CD4-positive, alpha-beta memory T cell (primary cell): ENCODE measurements around the gene EYS. TPM values are rescaled to one million over a fixed set of nuclear protein-coding genes. Genes with fewer than 3 reads are reported as not detected.

Experiments used
- CTCF ChIA-PET: fragments of 350-600 bp; sonication (Branson Sonifier 250); formaldehyde crosslinking; loops from one replicate; lab custom pipeline; 2021; ENCODE audit warnings: inconsistent platforms; ENCODE audit not compliant: partially characterized antibody; lab: Charles Lee
- POLR2A ChIA-PET: fragments of 350-600 bp; sonication (Branson Sonifier 250); formaldehyde crosslinking; loops from one replicate; lab custom pipeline; 2021; ENCODE audit not compliant: partially characterized antibody; lab: Charles Lee
- DNase-seq, 5 donors: peaks; one replicate each; pipeline versions ENCODE4 v3.0.0 to v3.0.0-alpha.2; 2020 to 2022; ENCODE audit warnings: mixed read lengths in 1 of 5
- H3K27ac ChIP-seq: one replicate; pipeline ENCODE4 v1.7.0; 2013; ENCODE audit warnings: low read depth, low read length
- H3K27me3 ChIP-seq: 2 replicates; pipeline ENCODE4 v1.7.0; 2013; ENCODE audit warnings: mild to moderate bottlenecking, low read length, moderate library complexity; ENCODE audit not compliant: insufficient read depth
- H3K36me3 ChIP-seq: 2 replicates; pipeline ENCODE4 v1.7.0; 2013; ENCODE audit warnings: mild to moderate bottlenecking, low read length, moderate library complexity; ENCODE audit not compliant: insufficient read depth
- H3K4me1 ChIP-seq: 2 replicates; pipeline ENCODE4 v1.7.0; 2013; ENCODE audit warnings: mild to moderate bottlenecking, low read length, moderate library complexity; ENCODE audit not compliant: insufficient read depth
- H3K4me3 ChIP-seq, 2 donors: one replicate each; pipeline ENCODE4 v1.7.0; 2013; ENCODE audit warnings: low read length in 2 of 2, mild to moderate bottlenecking in 1 of 2
- H3K9me3 ChIP-seq, 2 donors: one replicate each; pipeline ENCODE4 v1.7.0; 2013; ENCODE audit warnings: low read length in 2 of 2, control low read depth in 1 of 2; ENCODE audit not compliant: control insufficient read depth in 1 of 2
- H3K27ac Mint-ChIP-seq, 7 donors: one replicate each; pipeline ENCODE4 v1.8.0; 2020 to 2021; ENCODE audit warnings: mixed read lengths in 7 of 7, mild to moderate bottlenecking in 6 of 7, inconsistent platforms in 3 of 7, moderate library complexity in 3 of 7
- H3K27me3 Mint-ChIP-seq, 2 donors: one replicate each; pipeline ENCODE4 v1.8.0; 2020 to 2021; ENCODE audit warnings: mixed read lengths in 2 of 2
- H3K36me3 Mint-ChIP-seq, 2 donors: one replicate each; pipeline ENCODE4 v1.8.0; 2020 to 2021; ENCODE audit warnings: mixed read lengths in 2 of 2, inconsistent platforms in 1 of 2, mild to moderate bottlenecking in 1 of 2
- H3K4me1 Mint-ChIP-seq, 4 donors: one replicate each; pipeline ENCODE4 v1.8.0; 2020 to 2021; ENCODE audit warnings: mixed read lengths in 4 of 4, mild to moderate bottlenecking in 1 of 4
- H3K4me3 Mint-ChIP-seq, 8 donors: one replicate each; pipeline ENCODE4 v1.8.0; 2020 to 2021; ENCODE audit warnings: mixed read lengths in 8 of 8, mild to moderate bottlenecking in 7 of 8, moderate library complexity in 6 of 8, inconsistent platforms in 3 of 8
- H3K9me3 Mint-ChIP-seq, 8 donors: one replicate each; pipeline ENCODE4 v1.8.0; 2020 to 2021; ENCODE audit warnings: mixed read lengths in 8 of 8, mild to moderate bottlenecking in 5 of 8, inconsistent platforms in 3 of 8, moderate library complexity in 1 of 8
- intact Hi-C: fragments of 100-400 bp; cut with micrococcal nuclease; formaldehyde crosslinking; loops from one replicate; pipeline ENCODE4 v1.15.1; 2023
- polyA plus RNA-seq, 2 donors: library from polyadenylated mRNA; unstranded; fragments of 300-500 nt; fragmentation: Illumina TruSeq; gene quantifications; one replicate each; pipeline ENCODE4 v1.2.3, GENCODE V29; 2021
- total RNA-seq, 2 experiments: library from RNA; stranded (reverse); gene quantifications; one replicate each; pipeline ENCODE4 v1.2.3, GENCODE V29; 2021

Gene EYS
- total and polyA plus RNA-seq, 4 experiments from 2014 or later: 0.17 to 0.20 TPM; not detected in 2

GRCh38 chr6:64411226-64411625 lies 1295.8 kb downstream of the EYS start:
- Histone ChIP-seq H3K4me1 (no peaks in the 10 kb centered on the region), H3K36me3 (no peaks in the 10 kb centered on the region), H3K27me3 (no peaks in the 10 kb centered on the region), H3K27ac (no peak overlapping the region), H3K4me3 (no peak overlapping the region), H3K9me3 (no peaks in the 10 kb centered on the region)
- Mint-ChIP-seq H3K4me1 (no peaks in the 10 kb centered on the region), H3K9me3 (peaks cover 0 to 11% (median 3%) of the 10 kb centered on the region in 8 donors), H3K36me3 (no peaks in the 10 kb centered on the region), H3K27me3 (no peaks in the 10 kb centered on the region), H3K4me3 (no peak overlapping the region), H3K27ac (no peak overlapping the region)
- ChIA-PET CTCF (no interaction called here), POLR2A (no interaction called here)
- DNase-seq: no peak
- intact Hi-C loops: no loop called here

- H3K4me1 Mint-ChIP-seq: no peaks in the 10 kb centered on the region
- POLR2A ChIA-PET: no interaction called here
- H3K9me3 ChIP-seq: no peaks in the 10 kb centered on the region
These were observed 1297.1 kb downstream of the EYS start for GRCh38 chr6:64409948-64410347.

GRCh38 chr6:64404396-64404795 lies 1302.6 kb downstream of the EYS start:
- intact Hi-C loops: no loop called here
- no peaks in the 10 kb centered on the region for H3K9me3 ChIP-seq
- POLR2A ChIA-PET: no interaction called here
- no peaks in the 10 kb centered on the region for H3K36me3 Mint-ChIP-seq
- H3K36me3 ChIP-seq: no peaks in the 10 kb centered on the region
- H3K27ac ChIP-seq: no peak overlapping the region
- H3K4me1 Mint-ChIP-seq: no peaks in the 10 kb centered on the region
- no peaks in the 10 kb centered on the region for H3K27me3 Mint-ChIP-seq
- H3K4me3 ChIP-seq: no peak overlapping the region
- no peaks in the 10 kb centered on the region for H3K4me1 ChIP-seq
- H3K4me3 Mint-ChIP-seq: no peak overlapping the region
- no peak overlapping the region for H3K27ac Mint-ChIP-seq
- no peak for DNase-seq
- CTCF ChIA-PET: no interaction called here
- no peaks in the 10 kb centered on the region for H3K27me3 ChIP-seq
- peaks cover 2 to 19% (median 8%) of the 10 kb centered on the region in 8 donors for H3K9me3 Mint-ChIP-seq

More at GRCh38 chr6:64409948-64410347, 1297.1 kb downstream of the EYS start:
- Histone ChIP-seq H3K4me1 (no peaks in the 10 kb centered on the region), H3K4me3 (no peak overlapping the region), H3K27me3 (no peaks in the 10 kb centered on the region), H3K36me3 (no peaks in the 10 kb centered on the region), H3K27ac (no peak overlapping the region)
- H3K4me3 Mint-ChIP-seq: no peak overlapping the region
- peaks cover 0 to 16% (median 6%) of the 10 kb centered on the region in 8 donors for H3K9me3 Mint-ChIP-seq
- H3K27me3 Mint-ChIP-seq: no peaks in the 10 kb centered on the region
- intact Hi-C loops: no loop called here
- no peaks in the 10 kb centered on the region for H3K36me3 Mint-ChIP-seq
- no peak overlapping the region for H3K27ac Mint-ChIP-seq
- CTCF ChIA-PET: no interaction called here
- no peak for DNase-seq

GRCh38 chr6:64383277-64383676 lies 1323.7 kb downstream of the EYS start:
- intact Hi-C loops: no loop called here
- Histone ChIP-seq H3K36me3 (no peaks in the 10 kb centered on the region), H3K9me3 (no peaks in the 10 kb centered on the region), H3K27ac (no peak overlapping the region), H3K4me1 (no peaks in the 10 kb centered on the region), H3K27me3 (no peaks in the 10 kb centered on the region), H3K4me3 (no peak overlapping the region)
- H3K9me3 Mint-ChIP-seq: peaks cover 0 to 5% (median 0%) of the 10 kb centered on the region in 8 donors
- no peaks in the 10 kb centered on the region for H3K36me3 Mint-ChIP-seq
- DNase-seq: no peak
- H3K4me3 Mint-ChIP-seq: no peak overlapping the region
- POLR2A ChIA-PET: no interaction called here
- no peaks in the 10 kb centered on the region for H3K27me3 Mint-ChIP-seq
- no peaks in the 10 kb centered on the region for H3K4me1 Mint-ChIP-seq
- no peak overlapping the region for H3K27ac Mint-ChIP-seq
- CTCF ChIA-PET: no interaction called here

GRCh38 chr6:64376394-64376793 lies 1330.6 kb downstream of the EYS start:
- ChIA-PET CTCF (no interaction called here), POLR2A (no interaction called here)
- Histone ChIP-seq H3K27me3 (no peaks in the 10 kb centered on the region), H3K4me3 (no peak overlapping the region), H3K9me3 (no peaks in the 10 kb centered on the region), H3K4me1 (no peaks in the 10 kb centered on the region), H3K27ac (no peak overlapping the region), H3K36me3 (no peaks in the 10 kb centered on the region)
- H3K27ac Mint-ChIP-seq: no peak overlapping the region
- H3K36me3 Mint-ChIP-seq: no peaks in the 10 kb centered on the region
- no peak for DNase-seq
- intact Hi-C loops: no loop called here
- no peaks in the 10 kb centered on the region for H3K4me1 Mint-ChIP-seq
- no peak overlapping the region for H3K4me3 Mint-ChIP-seq
- no peaks in the 10 kb centered on the region for H3K27me3 Mint-ChIP-seq
- peaks cover 0 to 25% (median 8%) of the 10 kb centered on the region in 8 donors for H3K9me3 Mint-ChIP-seq

- DNase-seq: no peak
- POLR2A ChIA-PET: no interaction called here
- H3K4me1 Mint-ChIP-seq: no peaks in the 10 kb centered on the region
These were observed 1349.6 kb downstream of the EYS start for GRCh38 chr6:64357430-64357829.

GRCh38 chr6:64347411-64347810 lies 1359.6 kb downstream of the EYS start:
- Mint-ChIP-seq H3K9me3 (peaks cover 0 to 15% (median 3%) of the 10 kb centered on the region in 8 donors), H3K4me3 (no peak overlapping the region), H3K4me1 (no peaks in the 10 kb centered on the region), H3K36me3 (no peaks in the 10 kb centered on the region), H3K27ac (no peak overlapping the region), H3K27me3 (no peaks in the 10 kb centered on the region)
- DNase-seq: no peak
- Histone ChIP-seq H3K9me3 (no peaks in the 10 kb centered on the region), H3K36me3 (no peaks in the 10 kb centered on the region), H3K4me1 (no peaks in the 10 kb centered on the region), H3K27me3 (no peaks in the 10 kb centered on the region), H3K27ac (no peak overlapping the region), H3K4me3 (no peak overlapping the region)
- POLR2A ChIA-PET: no interaction called here
- CTCF ChIA-PET: no interaction called here
- intact Hi-C loops: no loop called here

More at GRCh38 chr6:64357430-64357829, 1349.6 kb downstream of the EYS start:
- H3K27me3 ChIP-seq: no peaks in the 10 kb centered on the region
- intact Hi-C loops: no loop called here
- CTCF ChIA-PET: no interaction called here
- no peak overlapping the region for H3K27ac ChIP-seq
- no peaks in the 10 kb centered on the region for H3K27me3 Mint-ChIP-seq
- H3K36me3 ChIP-seq: no peaks in the 10 kb centered on the region
- no peak overlapping the region for H3K4me3 Mint-ChIP-seq
- H3K9me3 Mint-ChIP-seq: peaks cover 0 to 6% (median 2%) of the 10 kb centered on the region in 8 donors
- no peaks in the 10 kb centered on the region for H3K4me1 ChIP-seq
- H3K4me3 ChIP-seq: no peak overlapping the region
- H3K36me3 Mint-ChIP-seq: no peaks in the 10 kb centered on the region
- H3K9me3 ChIP-seq: no peaks in the 10 kb centered on the region
- H3K27ac Mint-ChIP-seq: no peak overlapping the region

- intact Hi-C loops: no loop called here
- no peak overlapping the region for H3K4me3 Mint-ChIP-seq
- peaks cover 3 to 29% (median 7%) of the 10 kb centered on the region in 8 donors for H3K9me3 Mint-ChIP-seq
- Histone ChIP-seq H3K27me3 (no peaks in the 10 kb centered on the region), H3K36me3 (no peaks in the 10 kb centered on the region), H3K9me3 (no peaks in the 10 kb centered on the region), H3K4me3 (no peak overlapping the region), H3K4me1 (no peaks in the 10 kb centered on the region), H3K27ac (no peak overlapping the region)
- H3K4me1 Mint-ChIP-seq: no peaks in the 10 kb centered on the region
- H3K27me3 Mint-ChIP-seq: no peaks in the 10 kb centered on the region
- POLR2A ChIA-PET: no interaction called here
- no peak for DNase-seq
- no peaks in the 10 kb centered on the region for H3K36me3 Mint-ChIP-seq
- CTCF ChIA-PET: no interaction called here
- no peak overlapping the region for H3K27ac Mint-ChIP-seq
These were observed 1371.8 kb downstream of the EYS start for GRCh38 chr6:64335195-64335594.
